ENCODE measurements around the gene MITF.

The MITF gene

GRCh38 chr3:69890084-69890483, 150.8 kb downstream of the MITF start:
- no peak for DNase-seq (ENCODE audit: low read depth in 1 of 2, low spot score in 1 of 2)
- no peak overlapping the region for H3K4me3 ChIP-seq (replicated peaks; ENCODE audit: insufficient read depth, low read length)
- no peak overlapping the region for H3K27ac ChIP-seq (replicated peaks)
- no peak for TF ChIP-seq POLR2AphosphoS5 (IDR thresholded peaks at IDR 0.05; ENCODE audit: low read depth)
- TF ChIP-seq GABPA (IDR thresholded peaks at IDR 0.05; ENCODE audit: low read depth), result no peak
- TF ChIP-seq CTCF (IDR thresholded peaks at IDR 0.05; ENCODE audit: insufficient read depth, low read length), result no peak
- TF ChIP-seq REST (IDR thresholded peaks at IDR 0.05; ENCODE audit: insufficient replicate concordance, low read depth), result no peak
- no peak for TF ChIP-seq SPI1 (IDR thresholded peaks at IDR 0.05; ENCODE audit: borderline replicate concordance, low read depth)
- H3K27me3 ChIP-seq (ENCODE audit: insufficient read depth, poor library complexity, severe bottlenecking), result no peaks in the 10 kb centered on the region

- Histone ChIP-seq H3K27ac (replicated peaks) (no peak overlapping the region), H3K27me3 (ENCODE audit: insufficient read depth, poor library complexity, severe bottlenecking) (no peaks in the 10 kb centered on the region), H3K4me3 (replicated peaks; ENCODE audit: insufficient read depth, low read length) (no peak overlapping the region)
- no peak for TF ChIP-seq GABPA (IDR thresholded peaks at IDR 0.05; ENCODE audit: low read depth)
- TF ChIP-seq POLR2AphosphoS5 (IDR thresholded peaks at IDR 0.05; ENCODE audit: low read depth), result no peak
- no peak for TF ChIP-seq CTCF (IDR thresholded peaks at IDR 0.05; ENCODE audit: insufficient read depth, low read length)
- no peak for TF ChIP-seq REST (IDR thresholded peaks at IDR 0.05; ENCODE audit: insufficient replicate concordance, low read depth)
- no peak for TF ChIP-seq SPI1 (IDR thresholded peaks at IDR 0.05; ENCODE audit: borderline replicate concordance, low read depth)
- DNase-seq (ENCODE audit: low read depth in 1 of 2, low spot score in 1 of 2), result no peak
Observed at GRCh38 chr3:69890691-69891090, 151.4 kb downstream of the MITF start.

GRCh38 chr3:69892706-69893105, 153.4 kb downstream of the MITF start:
- no peak for DNase-seq (ENCODE audit: low read depth in 1 of 2, low spot score in 1 of 2)
- Histone ChIP-seq H3K4me3 (replicated peaks; ENCODE audit: insufficient read depth, low read length) (no peak overlapping the region), H3K27me3 (ENCODE audit: insufficient read depth, poor library complexity, severe bottlenecking) (no peaks in the 10 kb centered on the region), H3K27ac (replicated peaks) (no peak overlapping the region)
- no peak for TF ChIP-seq GABPA (IDR thresholded peaks at IDR 0.05; ENCODE audit: low read depth)
- TF ChIP-seq REST (IDR thresholded peaks at IDR 0.05; ENCODE audit: insufficient replicate concordance, low read depth), result no peak
- TF ChIP-seq CTCF (IDR thresholded peaks at IDR 0.05; ENCODE audit: insufficient read depth, low read length), result no peak
- no peak for TF ChIP-seq SPI1 (IDR thresholded peaks at IDR 0.05; ENCODE audit: borderline replicate concordance, low read depth)
- TF ChIP-seq POLR2AphosphoS5 (IDR thresholded peaks at IDR 0.05; ENCODE audit: low read depth), result no peak
